ENCODE measurements around the gene TSHR.

- TF ChIP-seq CTCF (conservative IDR thresholded peaks at IDR 0.05; ENCODE audit: low read depth, low read length) (no peak), EZH2phosphoT487 (IDR thresholded peaks at IDR 0.05; ENCODE audit: borderline replicate concordance, low read length) (no peak)
Observed at GRCh38 chr14:80930836-80931389, 24.5 kb upstream of the TSHR start.
